D721Med (cell line): ENCODE data around the gene TFDP2.

ENCODE experiments used
- DNase-seq: peaks from one replicate; pipeline ENCODE4 v3.0.0; 2011; ENCODE audit warnings: low spot score; ENCODE audit not compliant: insufficient read length
- FAIRE-seq: peaks from 2 replicates; lab custom pipeline; 2011; peaks lifted over from hg19 to GRCh38; lab: Jason Lieb, UNC
- CTCF ChIP-seq: IDR thresholded peaks from 2 replicates; pipeline ENCODE4 v1.5.1; 2012; ENCODE audit warnings: mild to moderate bottlenecking, control low read depth; ENCODE audit not compliant: insufficient read depth; ENCODE audit errors: missing control alignments

Gene TFDP2

GRCh38 chr3:141940194-141940776, 209.1 kb downstream of the TFDP2 start:
- TF ChIP-seq CTCF, result peak; percentile 28

GRCh38 chr3:141939759-141940158, 209.6 kb downstream of the TFDP2 start:
- FAIRE-seq, result no peak
- no peak for DNase-seq
- TF ChIP-seq CTCF, result no peak

More at GRCh38 chr3:141940194-141940776, 209.1 kb downstream of the TFDP2 start:
- no peak for FAIRE-seq
- no peak for DNase-seq

- DNase-seq (no peak), FAIRE-seq (no peak)
- TF ChIP-seq CTCF, result no peak
Measured at GRCh38 chr3:141938011-141938500, 211.3 kb downstream of the TFDP2 start.

GRCh38 chr3:141934354-141934753, 215.0 kb downstream of the TFDP2 start:
- FAIRE-seq (no peak), DNase-seq (no peak)
- TF ChIP-seq CTCF, result no peak

- TF ChIP-seq CTCF, result no peak
- FAIRE-seq, result no peak
- DNase-seq, result no peak
Measured at GRCh38 chr3:141933421-141934300, 215.7 kb downstream of the TFDP2 start.

- DNase-seq (no peak), FAIRE-seq (no peak)
- no peak for TF ChIP-seq CTCF
Measured at GRCh38 chr3:141930801-141931200, 218.5 kb downstream of the TFDP2 start.

- FAIRE-seq, result no peak
- no peak for DNase-seq
- TF ChIP-seq CTCF, result no peak
Measured at GRCh38 chr3:141929341-141929995, 219.9 kb downstream of the TFDP2 start.
